MM.1S (cell line): ENCODE measurements around the gene MRPL37.

ENCODE experiments used
- DNase-seq: peaks from one replicate; pipeline ENCODE4 v3.0.0-alpha.2; 2015
- H2AFZ ChIP-seq: fragments of 300-600 bp; sonication (generic); 2 replicates; pipeline ENCODE4 v1.6.0; 2016; ENCODE audit warnings: antibody characterized with exemption, low read length
- H3F3A ChIP-seq: fragments of 300-600 bp; sonication (generic); 2 replicates; pipeline ENCODE4 v1.6.1; 2016; ENCODE audit warnings: mild to moderate bottlenecking, antibody characterized with exemption, low read length, moderate library complexity, mixed read lengths; ENCODE audit not compliant: insufficient read depth
- H3K27ac ChIP-seq: fragments of 300-600 bp; sonication (generic); 2 replicates; pipeline ENCODE4 v1.5.1; 2016; ENCODE audit warnings: mild to moderate bottlenecking, low read length
- H3K27me3 ChIP-seq: fragments of 300-600 bp; sonication (generic); replicated peaks from 2 replicates; pipeline ENCODE4 v1.6.0; 2016; ENCODE audit warnings: low read length; ENCODE audit not compliant: insufficient read depth
- H3K36me3 ChIP-seq: fragments of 300-600 bp; sonication (generic); replicated peaks from 2 replicates; pipeline ENCODE4 v1.6.1; 2016; ENCODE audit warnings: mild to moderate bottlenecking, low read length, mixed read lengths; ENCODE audit not compliant: insufficient read depth
- H3K4me1 ChIP-seq: fragments of 300-600 bp; sonication (generic); 2 replicates; pipeline ENCODE4 v1.6.1; 2016; ENCODE audit warnings: low read length, mixed read lengths
- H3K4me2 ChIP-seq: fragments of 300-600 bp; sonication (generic); 2 replicates; pipeline ENCODE4 v1.6.0; 2016; ENCODE audit warnings: low read depth, low read length
- H3K4me3 ChIP-seq: fragments of 300-600 bp; sonication (generic); 2 replicates; pipeline ENCODE4 v1.5.1; 2016; ENCODE audit warnings: low read length, mixed read lengths
- H3K79me2 ChIP-seq: fragments of 300-600 bp; sonication (generic); 2 replicates; pipeline ENCODE4 v1.6.1; 2016; ENCODE audit warnings: mixed run types, low read length, mixed read lengths
- H3K9ac ChIP-seq: fragments of 300-600 bp; sonication (generic); 2 replicates; pipeline ENCODE4 v1.6.1; 2016; ENCODE audit warnings: low read length, mixed read lengths
- H3K9me2 ChIP-seq: fragments of 300-600 bp; sonication (generic); replicated peaks from 2 replicates; pipeline ENCODE4 v1.6.1; 2016; ENCODE audit warnings: mild to moderate bottlenecking, low read length, mixed read lengths; ENCODE audit not compliant: insufficient read depth
- H3K9me3 ChIP-seq: fragments of 300-600 bp; sonication (generic); replicated peaks from 2 replicates; pipeline ENCODE4 v1.6.1; 2016; ENCODE audit warnings: mild to moderate bottlenecking, low read length, mixed read lengths; ENCODE audit not compliant: insufficient read depth
- H4K20me1 ChIP-seq: fragments of 300-600 bp; sonication (generic); 2 replicates; pipeline ENCODE4 v1.6.1; 2016; ENCODE audit warnings: mild to moderate bottlenecking, low read length, moderate library complexity, mixed read lengths; ENCODE audit not compliant: insufficient read depth
- CTCF ChIP-seq: fragments of 300-600 bp; sonication (generic); IDR thresholded peaks from 2 replicates; pipeline ENCODE4 v1.5.1; 2016; ENCODE audit warnings: antibody characterized with exemption, low read length, mixed read lengths
- EZH2 ChIP-seq: fragments of 300-600 bp; sonication (generic); optimal IDR thresholded peaks from 2 replicates; pipeline ENCODE3; 2017; ENCODE audit warnings: low read depth, mild to moderate bottlenecking, antibody characterized with exemption, low read length, mixed read lengths
- EZH2phosphoT487 ChIP-seq: fragments of 300-600 bp; sonication (generic); IDR thresholded peaks from 2 replicates; pipeline ENCODE4 v1.6.1; 2018; ENCODE audit warnings: antibody characterized with exemption, low read length

The MRPL37 gene

GRCh38 chr1:54199151-54199764 lies 709 bp upstream of the MRPL37 start:
- H3K4me1 ChIP-seq, result peaks cover 15% of the 10 kb centered on the region
- DNase-seq, result no peak
- no peaks in the 10 kb centered on the region for H3K9me2 ChIP-seq
- H3K79me2 ChIP-seq, result peaks cover 54% of the 10 kb centered on the region
- peak overlapping the region; percentile 97 for H3K9ac ChIP-seq
- no peak for TF ChIP-seq CTCF
- no peak for TF ChIP-seq EZH2phosphoT487
- TF ChIP-seq EZH2, result no peak
- peak overlapping the region; percentile 84 for H3K4me2 ChIP-seq
- H3F3A ChIP-seq, result no peaks in the 10 kb centered on the region
- peak overlapping the region; percentile 57 for H2AFZ ChIP-seq
- H3K4me3 ChIP-seq, result peak overlapping the region; percentile 97
- no peaks in the 10 kb centered on the region for H3K9me3 ChIP-seq
- no peaks in the 10 kb centered on the region for H3K27me3 ChIP-seq
- peak overlapping the region; percentile 4; the same call in 1 of the 2 replicates for H3K27ac ChIP-seq
- H4K20me1 ChIP-seq, result no peaks in the 10 kb centered on the region
- H3K36me3 ChIP-seq, result no peaks in the 10 kb centered on the region

DNA sequence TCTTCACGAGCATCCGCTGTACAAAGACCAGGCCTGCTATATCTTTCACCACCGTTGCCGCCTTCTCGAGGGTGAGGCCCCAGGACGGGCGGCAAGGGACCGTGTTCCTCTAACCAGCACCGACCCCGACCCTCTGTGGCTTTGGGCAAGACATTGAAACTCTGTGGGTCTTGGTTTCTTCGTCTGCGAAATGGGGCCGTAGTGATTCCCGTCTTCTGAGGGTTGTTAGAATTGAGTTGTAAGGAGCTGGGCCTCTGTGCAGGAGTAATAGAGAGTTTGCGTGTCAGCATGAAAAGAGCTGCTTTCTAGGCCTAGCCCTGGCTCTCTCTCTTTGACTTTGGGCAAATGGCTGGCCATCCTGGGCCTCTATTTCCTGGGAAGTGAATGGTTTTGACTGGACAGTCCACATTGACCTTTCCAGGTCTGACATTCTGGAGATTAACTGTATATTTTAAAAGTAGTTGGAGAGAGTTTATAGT lies 591 bp downstream of the MRPL37 start:
- Histone ChIP-seq H3F3A (no peaks in the 10 kb centered on the region), H3K4me3 (peak overlapping the region; percentile 97), H3K9me2 (no peaks in the 10 kb centered on the region), H3K9me3 (no peaks in the 10 kb centered on the region), H3K9ac (peak overlapping the region; percentile 97), H3K27ac (peak overlapping the region; percentile 49; the same call in 1 of the 2 replicates), H3K36me3 (0 out of 2 replicates have a peak, but pooled peaks cover 2% of the 10 kb centered on the region), H3K4me1 (peaks cover 15% of the 10 kb centered on the region), H2AFZ (peak overlapping the region; percentile 88), H3K4me2 (peak overlapping the region; percentile 79), H3K27me3 (no peaks in the 10 kb centered on the region), H4K20me1 (no peaks in the 10 kb centered on the region), H3K79me2 (peaks cover 62% of the 10 kb centered on the region)
- DNase-seq, result peak; percentile 18
- TF ChIP-seq EZH2 (no peak), EZH2phosphoT487 (no peak), CTCF (no peak)

GRCh38 chr1:54204199-54204598 lies 4.2 kb downstream of the MRPL37 start:
- H3K27ac ChIP-seq, result no peak overlapping the region
- H3K4me2 ChIP-seq, result no peak overlapping the region
- no peak overlapping the region for H2AFZ ChIP-seq
- H3K9ac ChIP-seq, result no peak overlapping the region
- no peaks in the 10 kb centered on the region for H3K9me2 ChIP-seq
- no peak for DNase-seq
- no peaks in the 10 kb centered on the region for H4K20me1 ChIP-seq
- H3K9me3 ChIP-seq, result no peaks in the 10 kb centered on the region
- no peak overlapping the region for H3K4me3 ChIP-seq
- TF ChIP-seq EZH2 (no peak), EZH2phosphoT487 (no peak), CTCF (no peak)
- H3K4me1 ChIP-seq, result peaks cover 11% of the 10 kb centered on the region
- no peaks in the 10 kb centered on the region for H3F3A ChIP-seq
- H3K36me3 ChIP-seq, result 0 out of 2 replicates have a peak, but pooled peaks cover 2% of the 10 kb centered on the region
- H3K79me2 ChIP-seq, result peaks cover 56% of the 10 kb centered on the region
- H3K27me3 ChIP-seq, result no peaks in the 10 kb centered on the region
